Hematopoietic multipotent progenitor cell treated with erythropoietin and hydrocortisone succinate and interleukin-3 and kit ligand, for 17 days (in vitro differentiated cells): ENCODE results near the gene TLR9.
A peak's percentile ranks its signal among the peaks of the same experiment; 100 is the strongest.

Source experiments
- DNase-seq: peaks from one replicate; pipeline ENCODE4 v3.0.0-alpha.2; 2015; ENCODE audit warnings: low spot score

TLR9 gene

GRCh38 chr3:52172262-52172757 lies 53.1 kb downstream of the TLR9 start:
- DNase-seq, result no peak

- peak; percentile 18 for DNase-seq
These were observed 53.8 kb downstream of the TLR9 start for GRCh38 chr3:52171514-52172261.
